Stimulated activated CD8-positive, alpha-beta memory T cell treated with anti-CD3 and anti-CD28 coated beads, Interleukin-12 subunit alpha, Interleukin-12 subunit beta, amount 100 ng/mL, for 1 hour (primary cell): ENCODE results near the gene HSPA6.
"Not testable (repeated sequence)": the region's sequence is repeated elsewhere in the genome, so short reads cannot be mapped to it uniquely, and the experiment has no call there.

Experiments used
- DNase-seq: peaks from one replicate; pipeline ENCODE4 v3.0.0-alpha.2; 2020; ENCODE audit warnings: low read depth

HSPA6 gene

GRCh38 chr1:161523817-161524741, at the start of gene HSPA6:
Gene HSPA6, plus strand, starts transcription at chr1:161524540. Its CDS starts 119 bp downstream, at chr1:161524659.
- DNase-seq = peak; percentile 79

GRCh38 chr1:161477711-161478110, 46.6 kb upstream of the HSPA6 start:
- not testable (repeated sequence) for DNase-seq

GRCh38 chr1:161478985-161479384, 45.4 kb upstream of the HSPA6 start:
- no peak for DNase-seq

GRCh38 chr1:161480381-161481035, 43.8 kb upstream of the HSPA6 start:
- no peak for DNase-seq

GRCh38 chr1:161481624-161482392, 42.5 kb upstream of the HSPA6 start:
- no peak for DNase-seq

GRCh38 chr1:161482610-161483009, 41.7 kb upstream of the HSPA6 start:
- DNase-seq = no peak

- DNase-seq = no peak
Measured at GRCh38 chr1:161483361-161483760, 41.0 kb upstream of the HSPA6 start.

GRCh38 chr1:161484613-161485012, 39.7 kb upstream of the HSPA6 start:
- DNase-seq = no peak

- peak; percentile 10 for DNase-seq
Measured at GRCh38 chr1:161486806-161487741, 37.3 kb upstream of the HSPA6 start.

GRCh38 chr1:161491472-161491871, 32.9 kb upstream of the HSPA6 start:
- DNase-seq = no peak

GRCh38 chr1:161492827-161493226, 31.5 kb upstream of the HSPA6 start:
- no peak for DNase-seq

- no peak for DNase-seq
Measured at GRCh38 chr1:161494091-161494735, 30.1 kb upstream of the HSPA6 start.

- DNase-seq = no peak
Measured at GRCh38 chr1:161495490-161495889, 28.9 kb upstream of the HSPA6 start.

- DNase-seq = no peak
Measured at GRCh38 chr1:161497961-161498360, 26.4 kb upstream of the HSPA6 start.

GRCh38 chr1:161498646-161499045, 25.7 kb upstream of the HSPA6 start:
- no peak for DNase-seq

GRCh38 chr1:161499099-161500039, 25.0 kb upstream of the HSPA6 start:
- no peak for DNase-seq

- no peak for DNase-seq
Measured at GRCh38 chr1:161501234-161501633, 23.1 kb upstream of the HSPA6 start.

- no peak for DNase-seq
Measured at GRCh38 chr1:161502181-161502580, 22.2 kb upstream of the HSPA6 start.

- DNase-seq = no peak
Measured at GRCh38 chr1:161502641-161503393, 21.5 kb upstream of the HSPA6 start.
